Measurements from ENCODE around the gene SEBOX. TPM values are rescaled to one million over a fixed set of nuclear protein-coding genes. Genes with fewer than 3 reads are reported as not detected.
A peak's percentile ranks its signal among the peaks of the same experiment; 100 is the strongest.

SEBOX gene
- total RNA-seq, 1 experiment from 2014 or later: not detected

GRCh38 chr17:28386391-28386790 is 21.4 kb upstream of the SEBOX start:
- Histone ChIP-seq H3K4me1 (replicated peaks) (no peaks in the 10 kb centered on the region), H3K4me3 (no peak overlapping the region), H3K36me3 (peaks cover 17% of the 10 kb centered on the region), H3K27ac (no peak overlapping the region), H3K27me3 (replicated peaks) (no peaks in the 10 kb centered on the region), H3K9me3 (replicated peaks) (no peaks in the 10 kb centered on the region)
- no peak for DNase-seq (ENCODE audit: low read depth in 1 of 2, low spot score in 2 of 2)

GRCh38 chr17:28385406-28385805 is 20.4 kb upstream of the SEBOX start:
- Histone ChIP-seq H3K36me3 (peaks cover 12% of the 10 kb centered on the region), H3K4me3 (no peak overlapping the region), H3K4me1 (replicated peaks) (no peaks in the 10 kb centered on the region), H3K27me3 (replicated peaks) (no peaks in the 10 kb centered on the region), H3K27ac (no peak overlapping the region), H3K9me3 (replicated peaks) (no peaks in the 10 kb centered on the region)
- no peak for DNase-seq (ENCODE audit: low read depth in 1 of 2, low spot score in 2 of 2)

- Histone ChIP-seq H3K36me3 (peaks cover 10% of the 10 kb centered on the region), H3K4me3 (no peak overlapping the region), H3K27me3 (replicated peaks) (no peaks in the 10 kb centered on the region), H3K9me3 (replicated peaks) (no peaks in the 10 kb centered on the region), H3K27ac (no peak overlapping the region), H3K4me1 (replicated peaks) (no peaks in the 10 kb centered on the region)
- DNase-seq (ENCODE audit: low read depth in 1 of 2, low spot score in 2 of 2): no peak
Measured at GRCh38 chr17:28385037-28385400, 20.0 kb upstream of the SEBOX start.

- Histone ChIP-seq H3K4me3 (no peak overlapping the region), H3K27ac (no peak overlapping the region)
- no peak for DNase-seq (ENCODE audit: low read depth in 1 of 2, low spot score in 2 of 2)
Measured at GRCh38 chr17:28384281-28385036, 19.5 kb upstream of the SEBOX start.

GRCh38 chr17:28381141-28381825 is 16.3 kb upstream of the SEBOX start:
- Histone ChIP-seq H3K9me3 (replicated peaks) (no peaks in the 10 kb centered on the region), H3K36me3 (0 out of 2 replicates have a peak, but pooled peaks cover 4% of the 10 kb centered on the region), H3K4me1 (replicated peaks) (no peaks in the 10 kb centered on the region), H3K27ac (no peak overlapping the region), H3K27me3 (replicated peaks) (no peaks in the 10 kb centered on the region), H3K4me3 (no peak overlapping the region)
- no peak for DNase-seq (ENCODE audit: low read depth in 1 of 2, low spot score in 2 of 2)

More at GRCh38 chr17:28384281-28385036, 19.5 kb upstream of the SEBOX start:
- Histone ChIP-seq H3K27me3 (replicated peaks) (no peaks in the 10 kb centered on the region), H3K9me3 (replicated peaks) (no peaks in the 10 kb centered on the region), H3K36me3 (peaks cover 5% of the 10 kb centered on the region), H3K4me1 (replicated peaks) (no peaks in the 10 kb centered on the region)

- H3K27ac ChIP-seq: no peak overlapping the region
Measured at GRCh38 chr17:28379814-28380801, 15.1 kb upstream of the SEBOX start.

GRCh38 chr17:28372945-28373274 is 7.9 kb upstream of the SEBOX start:
- no peak for DNase-seq (ENCODE audit: low read depth in 1 of 2, low spot score in 2 of 2)
- no peaks in the 10 kb centered on the region for H3K27me3 ChIP-seq (replicated peaks)
- H3K27ac ChIP-seq: no peak overlapping the region
- H3K36me3 ChIP-seq: 0 out of 2 replicates have a peak, but pooled peaks cover 6% of the 10 kb centered on the region
- H3K4me1 ChIP-seq (replicated peaks): peaks cover 24% of the 10 kb centered on the region
- H3K4me3 ChIP-seq: peak overlapping the region; percentile 67
- no peaks in the 10 kb centered on the region for H3K9me3 ChIP-seq (replicated peaks)

More at GRCh38 chr17:28379814-28380801, 15.1 kb upstream of the SEBOX start:
- no peak for DNase-seq (ENCODE audit: low read depth in 1 of 2, low spot score in 2 of 2)
- Histone ChIP-seq H3K4me1 (replicated peaks) (no peaks in the 10 kb centered on the region), H3K9me3 (replicated peaks) (no peaks in the 10 kb centered on the region), H3K27me3 (replicated peaks) (no peaks in the 10 kb centered on the region), H3K36me3 (0 out of 2 replicates have a peak, but pooled peaks cover 4% of the 10 kb centered on the region), H3K4me3 (no peak overlapping the region)

GRCh38 chr17:28372203-28372944 is 7.4 kb upstream of the SEBOX start:
- H3K9me3 ChIP-seq (replicated peaks): no peaks in the 10 kb centered on the region
- H3K36me3 ChIP-seq: 0 out of 2 replicates have a peak, but pooled peaks cover 6% of the 10 kb centered on the region
- DNase-seq (ENCODE audit: low read depth in 1 of 2, low spot score in 2 of 2): peak in 1 of 2 experiments; percentile 52
- 0 out of 2 replicates have a peak overlapping the region, but pooled peaks have one; percentile 8 for H3K27ac ChIP-seq
- no peaks in the 10 kb centered on the region for H3K27me3 ChIP-seq (replicated peaks)
- H3K4me1 ChIP-seq (replicated peaks): peaks cover 24% of the 10 kb centered on the region
- peak overlapping the region; percentile 67 for H3K4me3 ChIP-seq

- H3K36me3 ChIP-seq: 0 out of 2 replicates have a peak, but pooled peaks cover 6% of the 10 kb centered on the region
- H3K4me3 ChIP-seq: peak within 1 kb of the TSS; percentile 67
- peak; percentile 85 to 97 for DNase-seq (ENCODE audit: low read depth in 1 of 2, low spot score in 2 of 2)
- H3K27ac ChIP-seq: 0 out of 2 replicates have a peak within 1 kb of the TSS, but pooled peaks have one; percentile 14
- H3K4me1 ChIP-seq (replicated peaks): peaks cover 24% of the 10 kb centered on the region
- no peaks in the 10 kb centered on the region for H3K27me3 ChIP-seq (replicated peaks)
- H3K9me3 ChIP-seq (replicated peaks): no peaks in the 10 kb centered on the region
Measured at GRCh38 chr17:28371245-28372202, 6.5 kb upstream of the SEBOX start, which contains the start of gene SARM1. SARM1 (plus strand) TSS chr17:28371694; CDS start chr17:28372033, 339 bp downstream.

- H3K4me3 ChIP-seq: peak overlapping the region; percentile 67
- no peaks in the 10 kb centered on the region for H3K9me3 ChIP-seq (replicated peaks)
- DNase-seq (ENCODE audit: low read depth in 1 of 2, low spot score in 2 of 2): no peak
- H3K27me3 ChIP-seq (replicated peaks): no peaks in the 10 kb centered on the region
- 0 out of 2 replicates have a peak, but pooled peaks cover 6% of the 10 kb centered on the region for H3K36me3 ChIP-seq
- H3K27ac ChIP-seq: 0 out of 2 replicates have a peak overlapping the region, but pooled peaks have one; percentile 14
- peaks cover 24% of the 10 kb centered on the region for H3K4me1 ChIP-seq (replicated peaks)
Measured at GRCh38 chr17:28370744-28371103, 5.7 kb upstream of the SEBOX start.

GRCh38 chr17:28370035-28370743 is 5.2 kb upstream of the SEBOX start, which contains the start of gene VTN:
VTN (minus strand) TSS chr17:28370307; CDS start chr17:28370203, 104 bp downstream.
- H3K4me1 ChIP-seq (replicated peaks): peaks cover 24% of the 10 kb centered on the region
- H3K27ac ChIP-seq: 0 out of 2 replicates have a peak within 1 kb of the TSS, but pooled peaks have one; percentile 14
- 0 out of 2 replicates have a peak, but pooled peaks cover 6% of the 10 kb centered on the region for H3K36me3 ChIP-seq
- H3K4me3 ChIP-seq: peak within 1 kb of the TSS; percentile 67
- no peak for DNase-seq (ENCODE audit: low read depth in 1 of 2, low spot score in 2 of 2)
- no peaks in the 10 kb centered on the region for H3K27me3 ChIP-seq (replicated peaks)
- H3K9me3 ChIP-seq (replicated peaks): no peaks in the 10 kb centered on the region

Measured in SJSA1 (cell line).